WI38 (cell line): ENCODE results near the gene ACSS1.

Experiments used
- H3K4me3 ChIP-seq: 2 replicates; pipeline ENCODE4 v1.5.1; 2011; ENCODE audit warnings: low read depth, mild to moderate bottlenecking, control low read depth, low read length
- CTCF ChIP-seq: IDR thresholded peaks from 2 replicates; pipeline ENCODE4 v1.5.1; 2012; ENCODE audit warnings: low read depth, mild to moderate bottlenecking, control low read depth, low read length

Gene ACSS1

GRCh38 chr20:25089096-25089495 lies 31.2 kb upstream of the ACSS1 start:
- H3K4me3 ChIP-seq, result no peak overlapping the region
- no peak for TF ChIP-seq CTCF

- H3K4me3 ChIP-seq, result no peak overlapping the region
- TF ChIP-seq CTCF, result no peak
Measured at GRCh38 chr20:25088267-25088666, 30.3 kb upstream of the ACSS1 start.

- H3K4me3 ChIP-seq, result no peak overlapping the region
- TF ChIP-seq CTCF, result no peak
Measured at GRCh38 chr20:25087186-25087929, 29.4 kb upstream of the ACSS1 start.

GRCh38 chr20:25085756-25086495 lies 28.0 kb upstream of the ACSS1 start:
- no peak for TF ChIP-seq CTCF
- no peak overlapping the region for H3K4me3 ChIP-seq

GRCh38 chr20:25084626-25085187 lies 26.8 kb upstream of the ACSS1 start:
- no peak overlapping the region for H3K4me3 ChIP-seq
- TF ChIP-seq CTCF, result no peak

GRCh38 chr20:25083773-25084625 lies 26.1 kb upstream of the ACSS1 start:
- H3K4me3 ChIP-seq, result no peak overlapping the region
- TF ChIP-seq CTCF, result no peak
